Measurements from ENCODE around the gene OST4. TPM values are rescaled to one million over a fixed set of nuclear protein-coding genes. Genes with fewer than 3 reads are reported as not detected.

Gene OST4
- total and polyA plus RNA-seq, 2 donors, result 388 to 516 TPM

GRCh38 chr2:27069961-27070618, 1.4 kb downstream of the OST4 start:
- Histone ChIP-seq H3K27me3 (ENCODE audit: control insufficient read depth in 2 of 2, insufficient read depth in 1 of 2, low read length in 1 of 2) (no peaks in the 10 kb centered on the region), H3K9me3 (ENCODE audit: control insufficient read depth in 2 of 2, insufficient read depth in 1 of 2, low read length in 1 of 2) (no peaks in the 10 kb centered on the region), H3K4me1 (ENCODE audit: control insufficient read depth in 2 of 2, insufficient read depth in 2 of 2, low read length in 2 of 2) (peaks cover 15 to 42% of the 10 kb centered on the region in 2 donors), H3K36me3 (ENCODE audit: control insufficient read depth in 2 of 2, insufficient read depth in 2 of 2, low read length in 1 of 2) (peaks cover 33 to 36% of the 10 kb centered on the region in 2 donors), H3K4me3 (ENCODE audit: low read length in 2 of 2) (peak overlapping the region in 1 of 2 donors; percentile 96), H3K27ac (ENCODE audit: low read depth in 1 of 2, low read length in 1 of 2) (no peak overlapping the region)
- WGBS, result 92% methylated on average over 8 of the region's 8 CpGs
- DNase-seq (ENCODE audit: low read depth in 6 of 9, low spot score in 9 of 9), result no peak

DNA sequence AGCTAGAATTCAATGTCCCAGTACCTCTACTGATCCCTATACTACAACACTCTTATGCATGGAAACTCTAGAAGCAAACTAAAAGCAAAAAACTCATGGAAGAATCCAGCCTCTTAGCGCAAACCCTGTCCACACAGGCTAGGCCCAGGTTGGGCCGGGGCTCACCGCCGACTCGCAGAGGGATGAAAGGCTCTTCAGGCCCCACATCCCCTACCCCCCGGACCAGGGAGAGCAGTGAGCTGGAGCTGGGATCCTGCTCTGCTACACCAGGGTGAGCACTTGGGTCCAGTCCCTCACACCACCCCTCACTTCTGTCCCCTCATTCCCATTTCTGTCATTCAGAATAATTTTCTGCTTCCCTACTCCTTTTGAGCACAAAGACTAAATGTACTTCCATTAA, 2.0 kb downstream of the OST4 start:
- H3K36me3 ChIP-seq (ENCODE audit: control insufficient read depth in 2 of 2, insufficient read depth in 2 of 2, low read length in 1 of 2), result peaks cover 35 to 39% of the 10 kb centered on the region in 2 donors
- 98% methylated on average over 6 of the region's 6 CpGs for WGBS
- peaks cover 11 to 36% of the 10 kb centered on the region in 2 donors for H3K4me1 ChIP-seq (ENCODE audit: control insufficient read depth in 2 of 2, insufficient read depth in 2 of 2, low read length in 2 of 2)
- no peaks in the 10 kb centered on the region for H3K9me3 ChIP-seq (ENCODE audit: control insufficient read depth in 2 of 2, insufficient read depth in 1 of 2, low read length in 1 of 2)
- no peak overlapping the region for H3K27ac ChIP-seq (ENCODE audit: low read depth in 1 of 2, low read length in 1 of 2)
- no peak overlapping the region for H3K4me3 ChIP-seq (ENCODE audit: low read length in 2 of 2)
- DNase-seq (ENCODE audit: low read depth in 6 of 9, low spot score in 9 of 9), result no peak
- no peaks in the 10 kb centered on the region for H3K27me3 ChIP-seq (ENCODE audit: control insufficient read depth in 2 of 2, insufficient read depth in 1 of 2, low read length in 1 of 2)

GRCh38 chr2:27067385-27067784, 4.1 kb downstream of the OST4 start:
- Histone ChIP-seq H3K4me3 (ENCODE audit: low read length in 2 of 2) (no peak overlapping the region), H3K27me3 (ENCODE audit: control insufficient read depth in 2 of 2, insufficient read depth in 1 of 2, low read length in 1 of 2) (no peaks in the 10 kb centered on the region), H3K9me3 (ENCODE audit: control insufficient read depth in 2 of 2, insufficient read depth in 1 of 2, low read length in 1 of 2) (no peaks in the 10 kb centered on the region), H3K27ac (ENCODE audit: low read depth in 1 of 2, low read length in 1 of 2) (no peak overlapping the region), H3K36me3 (ENCODE audit: control insufficient read depth in 2 of 2, insufficient read depth in 2 of 2, low read length in 1 of 2) (peaks cover 39 to 42% of the 10 kb centered on the region in 2 donors), H3K4me1 (ENCODE audit: control insufficient read depth in 2 of 2, insufficient read depth in 2 of 2, low read length in 2 of 2) (peaks cover 11 to 22% of the 10 kb centered on the region in 2 donors)
- 99% methylated on average over 5 of the region's 5 CpGs for WGBS
- no peak for DNase-seq (ENCODE audit: low read depth in 6 of 9, low spot score in 9 of 9)

DNA sequence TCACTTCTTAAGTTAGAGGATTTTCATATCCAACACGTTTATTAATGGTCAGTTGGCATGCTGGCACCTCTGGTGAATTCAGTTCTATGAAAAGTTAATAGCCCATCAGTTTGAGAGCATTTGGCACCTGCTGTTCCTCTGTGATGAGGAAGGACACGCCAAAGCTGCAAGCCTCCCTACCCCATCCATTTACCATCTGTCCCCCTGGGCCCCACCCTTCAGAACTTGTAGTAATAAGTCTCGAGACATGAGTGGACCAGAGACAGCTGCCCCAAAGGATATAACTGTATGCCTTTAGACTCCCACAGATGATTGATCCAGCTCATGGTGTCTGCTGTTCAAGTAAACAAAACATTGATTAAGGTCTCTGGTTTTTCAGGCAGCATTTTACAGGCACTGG, 6.3 kb downstream of the OST4 start:
- H3K4me3 ChIP-seq (ENCODE audit: low read length in 2 of 2), result no peak overlapping the region
- no peak overlapping the region for H3K27ac ChIP-seq (ENCODE audit: low read depth in 1 of 2, low read length in 1 of 2)
- WGBS, result 99% methylated on average over 3 of the region's 3 CpGs
- H3K36me3 ChIP-seq (ENCODE audit: control insufficient read depth in 2 of 2, insufficient read depth in 2 of 2, low read length in 1 of 2), result peaks cover 42 to 47% of the 10 kb centered on the region in 2 donors
- no peaks in the 10 kb centered on the region for H3K9me3 ChIP-seq (ENCODE audit: control insufficient read depth in 2 of 2, insufficient read depth in 1 of 2, low read length in 1 of 2)
- no peaks in the 10 kb centered on the region for H3K27me3 ChIP-seq (ENCODE audit: control insufficient read depth in 2 of 2, insufficient read depth in 1 of 2, low read length in 1 of 2)
- DNase-seq (ENCODE audit: low read depth in 6 of 9, low spot score in 9 of 9), result no peak
- H3K4me1 ChIP-seq (ENCODE audit: control insufficient read depth in 2 of 2, insufficient read depth in 2 of 2, low read length in 2 of 2), result peaks cover 4 to 5% of the 10 kb centered on the region in 2 donors

DNA sequence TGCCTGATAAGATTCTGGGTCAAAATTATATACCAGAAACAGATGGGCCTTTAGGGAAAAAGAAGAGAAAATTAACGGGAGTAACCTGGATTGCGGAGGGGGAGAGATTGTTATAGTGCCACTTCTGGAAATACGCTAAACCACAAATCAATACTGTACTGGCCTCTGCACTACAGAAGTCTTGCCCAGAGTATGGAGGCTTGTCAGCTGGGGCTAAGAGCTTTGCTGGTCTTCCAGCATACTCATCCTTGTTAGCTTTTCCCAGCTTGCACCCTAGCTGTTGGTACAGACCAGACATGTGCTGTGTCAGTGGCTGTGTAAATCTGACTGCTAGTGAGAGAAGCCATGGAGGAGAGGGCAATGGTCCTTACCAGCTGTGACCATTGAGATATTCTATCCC, 11.1 kb downstream of the OST4 start:
- no peaks in the 10 kb centered on the region for H3K9me3 ChIP-seq (ENCODE audit: control insufficient read depth in 2 of 2, insufficient read depth in 1 of 2, low read length in 1 of 2)
- no peaks in the 10 kb centered on the region for H3K27me3 ChIP-seq (ENCODE audit: control insufficient read depth in 2 of 2, insufficient read depth in 1 of 2, low read length in 1 of 2)
- 98% methylated on average over 3 of the region's 3 CpGs for whole genome bisulfite sequencing
- H3K4me1 ChIP-seq (ENCODE audit: control insufficient read depth in 2 of 2, insufficient read depth in 2 of 2, low read length in 2 of 2), result no peaks in the 10 kb centered on the region
- H3K4me3 ChIP-seq (ENCODE audit: low read length in 2 of 2), result no peak overlapping the region
- H3K27ac ChIP-seq (ENCODE audit: low read depth in 1 of 2, low read length in 1 of 2), result no peak overlapping the region
- peaks cover 44 to 45% of the 10 kb centered on the region in 2 donors for H3K36me3 ChIP-seq (ENCODE audit: control insufficient read depth in 2 of 2, insufficient read depth in 2 of 2, low read length in 1 of 2)
- no peak for DNase-seq (ENCODE audit: low read depth in 6 of 9, low spot score in 9 of 9)

- no peaks in the 10 kb centered on the region for H3K9me3 ChIP-seq (ENCODE audit: control insufficient read depth in 2 of 2, insufficient read depth in 1 of 2, low read length in 1 of 2)
- 96% methylated on average over 15 of the region's 15 CpGs for WGBS
- H3K4me1 ChIP-seq (ENCODE audit: control insufficient read depth in 2 of 2, insufficient read depth in 2 of 2, low read length in 2 of 2), result no peaks in the 10 kb centered on the region
- peaks cover 48 to 53% of the 10 kb centered on the region in 2 donors for H3K36me3 ChIP-seq (ENCODE audit: control insufficient read depth in 2 of 2, insufficient read depth in 2 of 2, low read length in 1 of 2)
- H3K4me3 ChIP-seq (ENCODE audit: low read length in 2 of 2), result no peak overlapping the region
- no peak for DNase-seq (ENCODE audit: low read depth in 6 of 9, low spot score in 9 of 9)
- H3K27ac ChIP-seq (ENCODE audit: low read depth in 1 of 2, low read length in 1 of 2), result no peak overlapping the region
- no peaks in the 10 kb centered on the region for H3K27me3 ChIP-seq (ENCODE audit: control insufficient read depth in 2 of 2, insufficient read depth in 1 of 2, low read length in 1 of 2)
Observed at GRCh38 chr2:27059141-27059820, 12.2 kb downstream of the OST4 start.

DNA sequence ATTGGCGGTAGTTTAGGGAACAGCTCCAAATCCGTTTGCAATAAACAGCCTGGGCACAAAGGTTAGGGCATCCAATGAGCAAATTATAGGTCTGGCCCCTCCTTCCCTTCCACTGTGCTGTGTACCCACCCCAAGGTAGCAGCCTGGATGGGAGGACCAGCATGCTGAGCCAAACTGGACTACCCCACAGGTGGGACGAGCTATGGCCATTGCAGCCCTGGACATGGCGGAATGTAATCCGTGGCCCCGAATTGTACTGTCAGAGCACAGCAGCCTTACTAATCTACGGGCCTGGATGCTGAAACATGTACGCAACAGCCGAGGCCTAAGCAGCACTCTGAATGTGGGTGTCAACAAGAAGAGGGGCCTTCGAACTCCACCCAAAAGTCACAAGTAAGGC, 13.2 kb downstream of the OST4 start:
- Histone ChIP-seq H3K4me1 (ENCODE audit: control insufficient read depth in 2 of 2, insufficient read depth in 2 of 2, low read length in 2 of 2) (no peaks in the 10 kb centered on the region), H3K27me3 (ENCODE audit: control insufficient read depth in 2 of 2, insufficient read depth in 1 of 2, low read length in 1 of 2) (no peaks in the 10 kb centered on the region), H3K4me3 (ENCODE audit: low read length in 2 of 2) (no peak overlapping the region), H3K9me3 (ENCODE audit: control insufficient read depth in 2 of 2, insufficient read depth in 1 of 2, low read length in 1 of 2) (no peaks in the 10 kb centered on the region), H3K27ac (ENCODE audit: low read depth in 1 of 2, low read length in 1 of 2) (no peak overlapping the region), H3K36me3 (ENCODE audit: control insufficient read depth in 2 of 2, insufficient read depth in 2 of 2, low read length in 1 of 2) (peaks cover 59 to 60% of the 10 kb centered on the region in 2 donors)
- 99% methylated on average over 10 of the region's 10 CpGs for WGBS
- DNase-seq (ENCODE audit: low read depth in 6 of 9, low spot score in 9 of 9), result no peak

DNA sequence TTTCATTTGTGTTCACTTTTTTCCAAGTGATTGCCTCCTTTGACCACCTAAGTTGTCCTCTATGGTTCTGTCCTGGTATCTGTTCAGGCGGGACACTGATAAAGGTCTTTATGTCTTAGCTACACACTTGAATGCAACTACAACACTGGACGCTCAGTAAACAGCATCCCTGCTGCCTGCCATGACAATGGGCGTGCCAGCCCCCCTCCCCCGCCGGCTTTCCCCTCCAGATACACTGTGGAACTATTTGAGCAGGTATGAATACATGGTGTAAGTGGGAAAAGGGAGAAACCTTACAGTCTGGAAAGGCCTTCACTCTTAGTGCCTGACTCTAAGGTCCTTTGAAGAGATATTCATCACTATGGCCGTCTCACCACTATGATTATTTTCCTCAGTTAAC, 14.3 kb downstream of the OST4 start:
- H3K27ac ChIP-seq (ENCODE audit: low read depth in 1 of 2, low read length in 1 of 2), result no peak overlapping the region
- H3K4me1 ChIP-seq (ENCODE audit: control insufficient read depth in 2 of 2, insufficient read depth in 2 of 2, low read length in 2 of 2), result peaks cover 0 to 2% of the 10 kb centered on the region in 2 donors
- H3K9me3 ChIP-seq (ENCODE audit: control insufficient read depth in 2 of 2, insufficient read depth in 1 of 2, low read length in 1 of 2), result no peaks in the 10 kb centered on the region
- H3K4me3 ChIP-seq (ENCODE audit: low read length in 2 of 2), result no peak overlapping the region
- WGBS, result 97% methylated on average over 6 of the region's 6 CpGs
- H3K36me3 ChIP-seq (ENCODE audit: control insufficient read depth in 2 of 2, insufficient read depth in 2 of 2, low read length in 1 of 2), result peaks cover 54 to 56% of the 10 kb centered on the region in 2 donors
- no peaks in the 10 kb centered on the region for H3K27me3 ChIP-seq (ENCODE audit: control insufficient read depth in 2 of 2, insufficient read depth in 1 of 2, low read length in 1 of 2)
- DNase-seq (ENCODE audit: low read depth in 6 of 9, low spot score in 9 of 9), result no peak

DNA sequence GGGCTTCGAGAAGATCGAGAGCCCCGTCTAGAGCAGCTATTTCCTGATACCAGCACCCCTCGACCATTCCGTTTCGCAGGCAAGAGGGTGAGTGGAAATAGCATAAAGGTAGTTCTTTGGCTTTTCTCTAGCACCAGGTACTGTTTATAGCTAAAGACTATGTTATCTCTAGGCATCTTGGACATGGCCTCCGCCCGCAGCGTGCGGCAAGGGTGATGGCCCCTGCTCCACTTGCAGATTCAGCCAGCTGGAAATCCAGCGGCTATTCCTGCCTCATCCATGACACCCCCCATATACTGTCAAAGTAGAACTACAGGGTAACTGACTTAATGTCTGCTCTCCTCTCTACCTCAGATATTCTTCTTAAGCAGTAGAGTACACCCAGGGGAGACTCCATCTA, 16.7 kb downstream of the OST4 start:
- H3K27ac ChIP-seq (ENCODE audit: low read depth in 1 of 2, low read length in 1 of 2), result no peak overlapping the region
- DNase-seq (ENCODE audit: low read depth in 6 of 9, low spot score in 9 of 9), result no peak
- H3K9me3 ChIP-seq (ENCODE audit: control insufficient read depth in 2 of 2, insufficient read depth in 1 of 2, low read length in 1 of 2), result no peaks in the 10 kb centered on the region
- peaks cover 0 to 9% of the 10 kb centered on the region in 2 donors for H3K27me3 ChIP-seq (ENCODE audit: control insufficient read depth in 2 of 2, insufficient read depth in 1 of 2, low read length in 1 of 2)
- no peak overlapping the region for H3K4me3 ChIP-seq (ENCODE audit: low read length in 2 of 2)
- 98% methylated on average over 11 of the region's 11 CpGs for WGBS
- H3K4me1 ChIP-seq (ENCODE audit: control insufficient read depth in 2 of 2, insufficient read depth in 2 of 2, low read length in 2 of 2), result peaks cover 4 to 17% of the 10 kb centered on the region in 2 donors
- H3K36me3 ChIP-seq (ENCODE audit: control insufficient read depth in 2 of 2, insufficient read depth in 2 of 2, low read length in 1 of 2), result peaks cover 48 to 56% of the 10 kb centered on the region in 2 donors
